GM20000 (cell line): ENCODE results near the gene PARD3.

Experiments used
- DNase-seq: peaks from one replicate; pipeline ENCODE4 v3.0.0; 2012; ENCODE audit warnings: low spot score
- TF ChIP-seq, protein P1 (sequence below): IDR thresholded peaks from 2 replicates; pipeline ENCODE4 v1.5.1; 2012; ENCODE audit warnings: mild to moderate bottlenecking, control low read depth; ENCODE audit errors: extremely low read depth, missing control alignments

Gene PARD3

DNA sequence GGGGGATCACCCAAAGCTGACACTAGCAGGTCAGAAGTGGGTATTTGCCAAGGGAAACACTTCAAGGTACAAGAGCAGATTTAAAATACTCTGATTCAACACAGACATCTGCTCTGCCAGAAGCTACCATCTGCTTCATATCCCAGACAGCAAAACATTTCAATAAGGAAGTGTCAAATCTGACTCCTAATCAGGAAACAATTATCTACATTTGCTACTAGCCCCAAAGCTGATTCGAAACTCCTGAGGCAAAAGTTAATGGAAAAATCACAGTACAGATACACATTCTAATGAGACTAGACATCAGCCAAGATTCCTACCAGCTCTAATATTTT lies 48.9 kb downstream of the PARD3 start:
- DNase-seq = no peak
- TF ChIP-seq, protein P1, sequence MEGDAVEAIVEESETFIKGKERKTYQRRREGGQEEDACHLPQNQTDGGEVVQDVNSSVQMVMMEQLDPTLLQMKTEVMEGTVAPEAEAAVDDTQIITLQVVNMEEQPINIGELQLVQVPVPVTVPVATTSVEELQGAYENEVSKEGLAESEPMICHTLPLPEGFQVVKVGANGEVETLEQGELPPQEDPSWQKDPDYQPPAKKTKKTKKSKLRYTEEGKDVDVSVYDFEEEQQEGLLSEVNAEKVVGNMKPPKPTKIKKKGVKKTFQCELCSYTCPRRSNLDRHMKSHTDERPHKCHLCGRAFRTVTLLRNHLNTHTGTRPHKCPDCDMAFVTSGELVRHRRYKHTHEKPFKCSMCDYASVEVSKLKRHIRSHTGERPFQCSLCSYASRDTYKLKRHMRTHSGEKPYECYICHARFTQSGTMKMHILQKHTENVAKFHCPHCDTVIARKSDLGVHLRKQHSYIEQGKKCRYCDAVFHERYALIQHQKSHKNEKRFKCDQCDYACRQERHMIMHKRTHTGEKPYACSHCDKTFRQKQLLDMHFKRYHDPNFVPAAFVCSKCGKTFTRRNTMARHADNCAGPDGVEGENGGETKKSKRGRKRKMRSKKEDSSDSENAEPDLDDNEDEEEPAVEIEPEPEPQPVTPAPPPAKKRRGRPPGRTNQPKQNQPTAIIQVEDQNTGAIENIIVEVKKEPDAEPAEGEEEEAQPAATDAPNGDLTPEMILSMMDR = no peak

- TF ChIP-seq, protein P1 = no peak
- no peak for DNase-seq
Measured at GRCh38 chr10:34764472-34764946, 50.6 kb downstream of the PARD3 start.

- DNase-seq = no peak
- TF ChIP-seq, protein P1 = no peak
Measured at GRCh38 chr10:34762603-34763299, 52.3 kb downstream of the PARD3 start.

- no peak for DNase-seq
- TF ChIP-seq, protein P1 = no peak
Measured at GRCh38 chr10:34762156-34762555, 52.9 kb downstream of the PARD3 start.

- no peak for DNase-seq
- TF ChIP-seq, protein P1 = no peak
Measured at GRCh38 chr10:34761453-34761852, 53.6 kb downstream of the PARD3 start.

DNA sequence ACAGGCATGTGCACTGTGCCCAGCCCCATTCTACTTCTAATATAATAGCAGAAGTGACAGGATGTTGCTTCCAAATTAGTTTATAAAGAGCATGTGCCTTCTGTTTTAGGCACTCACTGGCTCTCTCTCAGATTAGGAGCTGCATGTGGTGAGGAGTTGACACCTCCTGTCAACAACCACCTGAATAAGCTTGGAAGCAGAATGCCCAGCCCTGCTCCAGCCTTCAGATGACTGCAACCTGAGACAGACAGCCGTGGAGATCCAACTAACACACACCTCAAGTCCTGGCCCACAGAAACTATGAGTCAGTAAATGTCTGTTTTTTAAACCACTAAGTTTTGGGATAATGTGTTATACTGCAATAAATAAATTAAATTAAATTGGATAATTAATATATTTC lies 54.5 kb downstream of the PARD3 start:
- TF ChIP-seq, protein P1 = no peak
- no peak for DNase-seq

DNA sequence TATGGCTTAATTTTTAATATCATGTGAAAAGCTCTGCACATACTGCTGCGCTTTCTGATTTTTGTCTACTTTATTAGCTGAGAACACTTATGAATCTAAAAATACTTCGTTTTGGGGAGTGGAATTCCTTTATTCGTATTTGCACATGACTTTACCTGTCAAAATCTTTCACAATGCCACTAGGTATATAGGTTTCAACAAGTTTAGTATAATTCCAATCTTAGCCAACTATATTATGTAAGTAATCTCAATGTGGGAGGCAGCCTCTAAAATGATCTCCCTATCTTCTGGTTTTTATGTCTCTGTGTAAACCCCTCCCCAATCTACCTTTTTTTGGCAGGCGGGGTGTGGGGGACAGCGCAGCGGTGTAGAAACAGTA lies 55.3 kb downstream of the PARD3 start:
- TF ChIP-seq, protein P1 = no peak
- DNase-seq = no peak
